Stimulated activated CD4-positive, alpha-beta T cell treated with anti-CD3 and anti-CD28 coated beads, Interleukin-4, amount 100 ng/mL, for 4 hours (primary cell): ENCODE measurements around the gene PDSS2.
A peak's percentile ranks its signal among the peaks of the same experiment; 100 is the strongest.
"Not testable (repeated sequence)": the region's sequence is repeated elsewhere in the genome, so short reads cannot be mapped to it uniquely, and the experiment has no call there.

Experiments
- DNase-seq, 2 experiments: peaks; one replicate each; pipeline ENCODE4 v3.0.0-alpha.2; 2020

The PDSS2 gene

GRCh38 chr6:107318100-107318736 is 141.1 kb downstream of the PDSS2 start:
- peak in 1 of 2 experiments; percentile 18 for DNase-seq

DNA sequence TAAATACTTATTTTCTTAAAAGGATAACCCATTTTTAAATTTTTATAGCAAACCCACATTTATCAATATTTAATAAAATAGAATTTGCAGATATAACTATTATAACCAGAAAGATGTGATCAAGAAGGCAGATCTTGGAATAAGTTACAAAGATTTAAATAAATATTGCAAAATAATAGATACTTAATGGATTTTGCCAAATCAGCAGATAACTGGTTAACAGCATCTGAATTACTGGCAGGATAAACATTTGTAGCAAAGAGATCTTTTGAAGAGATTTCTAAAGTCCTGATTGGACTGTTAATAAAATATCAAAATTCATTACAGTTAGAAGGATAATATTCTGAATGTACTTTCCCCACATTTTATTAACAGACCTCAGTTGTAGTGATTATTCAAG is 144.2 kb downstream of the PDSS2 start:
- DNase-seq, result no peak

- DNase-seq, result no peak
Measured at GRCh38 chr6:107314531-107314939, 144.8 kb downstream of the PDSS2 start.

DNA sequence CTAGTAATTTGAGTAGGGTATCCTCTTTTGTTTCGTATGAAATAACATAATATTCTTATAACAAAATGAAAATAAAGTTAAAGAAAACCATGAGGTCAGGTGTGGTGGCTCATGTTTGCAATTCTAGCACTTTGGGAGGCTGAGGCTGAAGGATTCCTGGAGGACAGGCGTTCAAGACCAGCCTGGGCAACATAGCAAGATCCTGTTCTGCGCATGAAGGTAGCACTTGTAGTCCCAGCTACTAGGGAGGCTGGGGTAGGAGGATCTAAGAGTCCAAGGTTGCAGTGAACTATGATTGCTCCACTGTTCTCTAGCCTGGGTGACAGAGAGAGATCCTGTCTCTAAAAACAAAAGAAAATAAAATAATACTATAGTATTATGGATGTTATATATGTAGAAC is 145.6 kb downstream of the PDSS2 start:
- DNase-seq, result no peak

DNA sequence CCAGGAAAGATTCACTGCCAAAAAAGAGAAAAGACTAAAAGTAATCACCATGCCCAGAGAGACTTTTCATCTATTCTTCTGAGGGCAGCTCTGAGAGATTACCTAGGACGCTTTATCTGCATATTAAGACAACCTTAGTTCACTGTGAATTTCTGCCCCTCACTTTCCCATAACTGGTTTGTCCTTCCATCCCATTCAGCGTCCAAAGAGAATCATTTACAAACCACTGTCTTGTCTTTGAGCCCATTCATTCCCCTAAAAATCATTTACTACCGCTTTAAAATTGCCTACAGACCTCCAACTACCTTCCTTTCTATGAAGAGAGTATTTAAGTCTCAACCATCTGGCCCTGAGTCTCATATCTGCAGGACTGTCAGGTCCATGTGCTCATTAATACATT is 149.0 kb downstream of the PDSS2 start:
- no peak for DNase-seq

GRCh38 chr6:107308677-107309076 is 150.7 kb downstream of the PDSS2 start:
- DNase-seq, result no peak

DNA sequence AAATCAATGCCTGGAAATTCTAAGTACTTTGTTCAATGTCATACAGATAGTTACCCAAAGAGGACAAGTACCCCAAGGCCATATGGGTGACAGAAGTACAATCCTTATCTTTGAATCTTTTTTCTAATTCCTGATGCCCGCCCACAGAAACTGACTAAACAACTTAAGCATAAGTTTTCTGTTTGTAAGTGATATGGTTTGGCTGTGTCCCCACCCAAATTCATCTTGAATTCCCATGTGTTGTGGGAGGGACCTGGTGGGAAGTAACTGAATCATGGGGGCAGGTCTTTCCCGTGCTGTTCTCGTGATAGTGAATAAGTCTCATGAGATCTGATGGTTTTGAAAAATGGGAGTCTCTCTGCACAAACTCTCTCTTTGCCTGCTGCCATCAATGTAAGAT is 153.4 kb downstream of the PDSS2 start:
- DNase-seq, result not testable (repeated sequence)

GRCh38 chr6:107305391-107305790 is 154.0 kb downstream of the PDSS2 start:
- DNase-seq, result no peak

GRCh38 chr6:107304421-107305025 is 154.8 kb downstream of the PDSS2 start:
- no peak for DNase-seq

- DNase-seq, result no peak
Measured at GRCh38 chr6:107293350-107293749, 166.0 kb downstream of the PDSS2 start.

GRCh38 chr6:107292715-107293271 is 166.6 kb downstream of the PDSS2 start:
- DNase-seq, result no peak

DNA sequence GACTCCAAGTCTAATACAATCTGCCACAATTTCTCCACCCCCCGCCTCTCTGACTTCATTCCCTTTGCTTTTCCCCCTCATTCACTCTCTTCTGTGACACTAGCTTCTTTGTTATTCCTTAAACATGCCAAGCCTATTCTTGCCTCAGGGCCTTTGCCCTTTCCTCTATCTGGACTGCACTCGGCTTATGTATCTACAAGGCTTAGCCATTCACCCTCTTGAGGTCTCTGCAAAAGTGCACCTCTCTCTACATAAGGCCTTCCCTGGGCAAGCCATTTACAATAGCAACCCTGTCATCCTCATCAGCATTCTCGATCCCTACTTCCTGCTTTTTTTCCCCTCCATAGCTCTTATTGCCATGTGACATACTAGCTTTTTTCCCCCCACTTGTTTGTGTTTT is 168.9 kb downstream of the PDSS2 start:
- DNase-seq, result no peak

DNA sequence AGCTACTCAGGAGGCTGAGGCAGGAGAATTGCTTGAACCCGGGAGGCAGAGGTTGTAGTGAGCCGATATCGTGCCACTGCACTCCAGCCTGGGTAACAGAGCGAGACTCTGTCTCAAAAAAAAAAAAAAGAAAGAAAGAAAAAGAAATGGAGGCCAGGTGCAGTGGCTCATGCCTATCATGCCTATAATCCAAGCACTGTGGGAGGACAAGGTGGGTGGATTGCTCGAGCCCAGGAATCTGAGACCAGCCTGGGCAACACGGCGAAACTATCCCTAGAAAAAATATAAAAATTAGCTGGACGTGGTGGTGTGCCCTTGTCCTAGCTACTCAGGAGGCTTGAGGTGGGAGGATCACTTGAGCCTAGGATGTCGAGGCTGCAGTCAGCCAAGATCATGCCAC is 170.1 kb downstream of the PDSS2 start:
- not testable (repeated sequence) for DNase-seq

DNA sequence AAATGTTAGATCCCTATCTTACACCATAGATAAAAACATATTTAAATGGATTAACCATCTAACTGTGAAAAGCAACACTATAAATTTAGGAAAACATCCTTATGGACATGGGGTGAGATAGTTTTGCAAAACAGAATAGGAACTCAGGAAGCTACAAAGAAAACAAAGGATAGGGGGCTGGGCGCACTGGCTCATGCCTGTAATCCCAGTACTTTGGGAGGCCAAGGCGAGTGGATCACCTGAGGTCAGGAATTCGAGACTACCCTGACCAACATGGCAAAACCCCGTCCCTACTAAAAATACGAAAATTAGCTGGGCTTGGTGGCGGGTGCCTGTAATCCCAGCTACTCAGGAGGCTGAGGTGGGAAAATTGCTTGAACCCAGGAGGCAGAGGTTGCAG is 173.7 kb downstream of the PDSS2 start:
- not testable (repeated sequence) for DNase-seq

GRCh38 chr6:107284805-107285204 is 174.6 kb downstream of the PDSS2 start:
- DNase-seq, result no peak

DNA sequence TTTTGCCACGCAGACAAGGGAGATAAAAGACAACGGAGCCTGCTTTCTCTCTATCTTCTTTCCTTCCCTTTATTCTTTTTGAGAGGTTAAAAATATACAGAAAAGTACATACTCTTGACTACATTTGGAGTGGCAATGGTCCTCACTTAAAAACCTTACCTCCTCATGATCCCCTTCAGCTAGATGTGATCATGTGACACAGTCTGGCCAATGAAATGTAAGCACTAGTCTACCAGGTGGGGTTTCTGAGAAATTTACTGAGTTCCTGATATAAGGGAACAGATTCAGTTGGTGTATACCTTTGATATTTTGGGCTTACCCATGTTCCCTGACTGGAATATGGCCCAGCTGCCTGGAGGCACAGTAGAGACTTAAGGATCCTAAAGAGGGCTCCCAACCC is 178.6 kb downstream of the PDSS2 start:
- DNase-seq, result no peak

- not testable (repeated sequence) for DNase-seq
Measured at GRCh38 chr6:107280001-107280400, 179.4 kb downstream of the PDSS2 start.

- DNase-seq, result no peak
Measured at GRCh38 chr6:107275330-107275865, 184.0 kb downstream of the PDSS2 start.

- DNase-seq, result no peak
Measured at GRCh38 chr6:107274288-107274687, 185.1 kb downstream of the PDSS2 start.

DNA sequence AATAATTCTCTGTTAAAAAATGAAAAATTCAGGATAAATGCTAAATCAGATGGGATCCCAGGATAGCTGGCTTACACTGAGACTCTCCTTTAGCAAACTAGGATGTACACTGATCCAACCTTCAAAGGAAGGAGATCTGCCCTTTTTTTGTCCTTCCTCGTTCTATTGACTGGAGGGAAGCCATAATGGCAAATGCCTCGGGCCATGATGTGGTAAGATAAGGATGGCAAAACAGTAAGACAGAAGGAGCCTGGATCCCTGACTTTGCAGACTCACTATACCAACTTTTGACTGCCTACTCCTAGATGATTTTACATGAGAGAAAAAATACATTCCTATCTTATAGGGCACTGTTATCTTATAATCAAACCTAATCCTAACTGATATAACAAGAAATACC is 187.1 kb downstream of the PDSS2 start:
- DNase-seq, result no peak

DNA sequence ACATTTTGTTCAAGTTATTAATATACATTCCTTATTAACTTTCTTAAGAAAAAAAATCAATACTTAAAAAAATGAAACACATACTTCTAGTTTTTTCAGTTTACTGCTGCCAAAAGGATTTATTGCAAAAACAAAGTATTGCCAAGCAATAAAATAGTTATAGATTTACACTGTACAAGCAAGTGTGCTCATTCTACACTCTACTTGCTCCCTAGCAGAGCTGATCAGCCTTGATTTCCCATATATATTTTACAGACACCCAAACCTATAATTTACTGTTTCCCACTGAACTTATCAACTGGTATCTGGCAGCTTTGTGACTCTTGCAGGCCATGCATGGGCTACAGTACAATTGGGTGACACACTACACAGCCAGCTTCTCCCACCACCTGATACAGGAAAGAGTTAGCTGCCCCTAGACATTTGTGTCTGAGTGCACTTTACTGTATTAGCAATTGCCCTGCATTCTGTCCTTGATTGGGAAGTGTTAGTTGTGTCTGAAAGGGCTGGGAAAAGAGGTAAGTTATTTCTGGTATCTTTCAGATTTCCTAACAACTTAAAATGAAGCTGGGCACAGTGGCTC is 188.1 kb downstream of the PDSS2 start:
- no peak for DNase-seq

- DNase-seq, result no peak
Measured at GRCh38 chr6:107267634-107268033, 191.7 kb downstream of the PDSS2 start.

- DNase-seq, result no peak
Measured at GRCh38 chr6:107267006-107267405, 192.4 kb downstream of the PDSS2 start.

DNA sequence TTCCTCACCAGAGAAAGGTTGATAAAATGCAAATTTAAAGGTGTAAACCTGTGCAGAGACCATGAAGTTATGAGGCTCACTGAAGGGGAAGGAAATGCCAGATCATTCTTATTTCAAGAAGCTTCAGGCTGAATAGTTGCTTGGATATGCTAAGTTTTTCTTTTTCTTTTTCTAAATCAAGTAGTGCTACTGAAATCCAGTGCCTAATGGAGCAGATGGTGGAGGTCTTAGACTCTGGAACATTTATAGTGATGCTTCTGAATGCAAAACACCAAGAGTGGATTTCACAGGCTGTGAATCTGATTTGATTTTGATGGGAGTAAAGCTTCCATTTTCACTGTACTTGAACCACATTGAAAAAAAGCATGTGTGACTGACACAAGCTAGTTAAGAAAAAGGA is 192.8 kb downstream of the PDSS2 start:
- DNase-seq, result no peak
